HG03196 (cell line): ENCODE data around the gene C13orf42.

Experiments
- ATAC-seq: cut with Tn5 transposase; IDR thresholded peaks from one replicate; pipeline ENCODE4 v1.9.1; 2021; ENCODE audit not compliant: unreplicated experiment

Gene C13orf42

GRCh38 chr13:51067210-51067701, 43.8 kb downstream of the C13orf42 start:
- no peak for ATAC-seq

- ATAC-seq = no peak
Measured at GRCh38 chr13:51066091-51066831, 44.8 kb downstream of the C13orf42 start.

- ATAC-seq = no peak
Measured at GRCh38 chr13:51065372-51066090, 45.5 kb downstream of the C13orf42 start.

- no peak for ATAC-seq
Measured at GRCh38 chr13:51064753-51065152, 46.3 kb downstream of the C13orf42 start.

- ATAC-seq = no peak
Measured at GRCh38 chr13:51063909-51064308, 47.2 kb downstream of the C13orf42 start.

GRCh38 chr13:51058461-51059167, 52.5 kb downstream of the C13orf42 start:
- no peak for ATAC-seq

- no peak for ATAC-seq
Measured at GRCh38 chr13:51057906-51058305, 53.2 kb downstream of the C13orf42 start.

GRCh38 chr13:51057001-51057400, 54.1 kb downstream of the C13orf42 start:
- no peak for ATAC-seq

- no peak for ATAC-seq
Measured at GRCh38 chr13:51052581-51052980, 58.5 kb downstream of the C13orf42 start.

- ATAC-seq = no peak
Measured at GRCh38 chr13:51050021-51050830, 60.8 kb downstream of the C13orf42 start.

GRCh38 chr13:51048616-51049015, 62.5 kb downstream of the C13orf42 start:
- no peak for ATAC-seq

- no peak for ATAC-seq
Measured at GRCh38 chr13:51048166-51048461, 63.0 kb downstream of the C13orf42 start.

- ATAC-seq = no peak
Measured at GRCh38 chr13:51047434-51048165, 63.5 kb downstream of the C13orf42 start.

GRCh38 chr13:51045451-51045850, 65.6 kb downstream of the C13orf42 start:
- no peak for ATAC-seq

GRCh38 chr13:51044023-51044665, 66.9 kb downstream of the C13orf42 start:
- no peak for ATAC-seq

- ATAC-seq = no peak
Measured at GRCh38 chr13:51043310-51043709, 67.8 kb downstream of the C13orf42 start.

GRCh38 chr13:51041710-51042109, 69.4 kb downstream of the C13orf42 start:
- ATAC-seq = no peak

- ATAC-seq = no peak
Measured at GRCh38 chr13:51041126-51041525, 69.9 kb downstream of the C13orf42 start.

GRCh38 chr13:51040431-51040830, 70.6 kb downstream of the C13orf42 start:
- no peak for ATAC-seq

GRCh38 chr13:51036418-51036817, 74.7 kb downstream of the C13orf42 start:
- ATAC-seq = no peak
